NCI-H460 (cell line): ENCODE results near the gene GNE. TPM values are rescaled to one million over a fixed set of nuclear protein-coding genes. Genes with fewer than 3 reads are reported as not detected.
A peak's percentile ranks its signal among the peaks of the same experiment; 100 is the strongest.
"Not testable (repeated sequence)": the region's sequence is repeated elsewhere in the genome, so short reads cannot be mapped to it uniquely, and the experiment has no call there.

ENCODE experiments used
- DNase-seq: peaks from one replicate; pipeline ENCODE4 v3.0.0-alpha.2; 2016; ENCODE audit warnings: low read depth; ENCODE audit errors: extremely low read depth
- total RNA-seq: library from RNA; depleted of rRNA; stranded (reverse); fragments of >200 nt; shearing (Covaris generic); gene quantifications from 2 replicates; pipeline ENCODE4 v1.2.3, GENCODE V29; 2014

Gene GNE
- total RNA-seq, 1 experiment from 2014 or later, result 22.0 TPM

GRCh38 chr9:36275060-36275459 is 16.8 kb upstream of the GNE start:
- no peak for DNase-seq

GRCh38 chr9:36273354-36273753 is 15.1 kb upstream of the GNE start:
- not testable (repeated sequence) for DNase-seq

GRCh38 chr9:36268007-36268427 is 9.8 kb upstream of the GNE start:
- no peak for DNase-seq

GRCh38 chr9:36264896-36265295 is 6.6 kb upstream of the GNE start:
- DNase-seq, result no peak

GRCh38 chr9:36263683-36264082 is 5.4 kb upstream of the GNE start:
- no peak for DNase-seq

GRCh38 chr9:36258996-36259533 is 817 bp upstream of the GNE start:
- no peak for DNase-seq

GRCh38 chr9:36251428-36251827 is 6.8 kb downstream of the GNE start:
- no peak for DNase-seq

GRCh38 chr9:36250079-36250478 is 8.2 kb downstream of the GNE start:
- no peak for DNase-seq

- no peak for DNase-seq
These were observed 9.1 kb downstream of the GNE start for GRCh38 chr9:36249189-36249588.

- DNase-seq, result peak; percentile 36
These were observed 10.2 kb downstream of the GNE start for GRCh38 chr9:36248061-36248460.

- no peak for DNase-seq
These were observed 10.9 kb downstream of the GNE start for GRCh38 chr9:36247356-36247755.

GRCh38 chr9:36245906-36246305 is 12.3 kb downstream of the GNE start:
- DNase-seq, result no peak

- DNase-seq, result not testable (repeated sequence)
These were observed 18.6 kb downstream of the GNE start for GRCh38 chr9:36239675-36240074.

GRCh38 chr9:36239205-36239604 is 19.0 kb downstream of the GNE start:
- not testable (repeated sequence) for DNase-seq

- no peak for DNase-seq
These were observed 21.0 kb downstream of the GNE start for GRCh38 chr9:36237230-36237629.

GRCh38 chr9:36222449-36222848 is 35.8 kb downstream of the GNE start:
- no peak for DNase-seq

GRCh38 chr9:36221667-36222066 is 36.6 kb downstream of the GNE start:
- no peak for DNase-seq

- DNase-seq, result no peak
These were observed 39.8 kb downstream of the GNE start for GRCh38 chr9:36218411-36218901.

- no peak for DNase-seq
These were observed 40.2 kb downstream of the GNE start for GRCh38 chr9:36218011-36218410.

GRCh38 chr9:36217256-36217968 is 40.8 kb downstream of the GNE start:
- no peak for DNase-seq

- no peak for DNase-seq
These were observed 43.7 kb downstream of the GNE start for GRCh38 chr9:36214571-36214970.

- no peak for DNase-seq
These were observed 44.3 kb downstream of the GNE start for GRCh38 chr9:36213989-36214388.
